ENCODE data around the gene TMED10. TPM values are rescaled to one million over a fixed set of nuclear protein-coding genes. Genes with fewer than 3 reads are reported as not detected.

TMED10 gene
- total RNA-seq, 1 donor from 2014 or later = 186 TPM

- Mint-ChIP-seq H3K27me3 (ENCODE audit: low read depth) (no peaks in the 10 kb centered on the region), H3K27ac (ENCODE audit: unreplicated experiment) (no peak overlapping the region), H3K9me3 (no peaks in the 10 kb centered on the region), H3K36me3 (ENCODE audit: low read depth) (no peaks in the 10 kb centered on the region), H3K4me3 (no peak overlapping the region), H3K4me1 (no peaks in the 10 kb centered on the region)
- TF ChIP-seq CTCF (conservative IDR thresholded peaks at IDR 0.05) = peak; percentile 86
- peak; percentile 61 for DNase-seq (ENCODE audit: low read depth, low spot score)
These were observed 87.6 kb downstream of the TMED10 start for GRCh38 chr14:75088566-75089373.

- no peak for DNase-seq (ENCODE audit: low read depth, low spot score)
- no peaks in the 10 kb centered on the region for H3K27me3 Mint-ChIP-seq (ENCODE audit: low read depth)
- H3K27ac Mint-ChIP-seq (ENCODE audit: unreplicated experiment) = no peak overlapping the region
- H3K4me1 Mint-ChIP-seq = no peaks in the 10 kb centered on the region
- no peaks in the 10 kb centered on the region for H3K36me3 Mint-ChIP-seq (ENCODE audit: low read depth)
- no peaks in the 10 kb centered on the region for H3K9me3 Mint-ChIP-seq
- no peak for TF ChIP-seq CTCF (conservative IDR thresholded peaks at IDR 0.05)
- no peak overlapping the region for H3K4me3 Mint-ChIP-seq
These were observed 88.3 kb downstream of the TMED10 start for GRCh38 chr14:75088153-75088552.

- Mint-ChIP-seq H3K4me3 (no peak overlapping the region), H3K27me3 (ENCODE audit: low read depth) (no peaks in the 10 kb centered on the region), H3K9me3 (no peaks in the 10 kb centered on the region), H3K4me1 (no peaks in the 10 kb centered on the region), H3K27ac (ENCODE audit: unreplicated experiment) (no peak overlapping the region), H3K36me3 (ENCODE audit: low read depth) (no peaks in the 10 kb centered on the region)
- DNase-seq (ENCODE audit: low read depth, low spot score) = no peak
- TF ChIP-seq CTCF (conservative IDR thresholded peaks at IDR 0.05) = no peak
These were observed 91.9 kb downstream of the TMED10 start for GRCh38 chr14:75084513-75084912.

- H3K27ac Mint-ChIP-seq (ENCODE audit: unreplicated experiment) = no peak overlapping the region
- no peak overlapping the region for H3K4me3 Mint-ChIP-seq
- no peaks in the 10 kb centered on the region for H3K27me3 Mint-ChIP-seq (ENCODE audit: low read depth)
- no peaks in the 10 kb centered on the region for H3K4me1 Mint-ChIP-seq
- no peak for TF ChIP-seq CTCF (conservative IDR thresholded peaks at IDR 0.05)
- DNase-seq (ENCODE audit: low read depth, low spot score) = no peak
- no peaks in the 10 kb centered on the region for H3K36me3 Mint-ChIP-seq (ENCODE audit: low read depth)
- H3K9me3 Mint-ChIP-seq = no peaks in the 10 kb centered on the region
These were observed 93.1 kb downstream of the TMED10 start for GRCh38 chr14:75083271-75083670.

GRCh38 chr14:75081660-75082229, 94.7 kb downstream of the TMED10 start:
- no peaks in the 10 kb centered on the region for H3K4me1 Mint-ChIP-seq
- H3K27ac Mint-ChIP-seq (ENCODE audit: unreplicated experiment) = no peak overlapping the region
- no peak overlapping the region for H3K4me3 Mint-ChIP-seq
- no peak for DNase-seq (ENCODE audit: low read depth, low spot score)
- no peaks in the 10 kb centered on the region for H3K36me3 Mint-ChIP-seq (ENCODE audit: low read depth)
- H3K27me3 Mint-ChIP-seq (ENCODE audit: low read depth) = no peaks in the 10 kb centered on the region
- no peak for TF ChIP-seq CTCF (conservative IDR thresholded peaks at IDR 0.05)
- no peaks in the 10 kb centered on the region for H3K9me3 Mint-ChIP-seq

Other genes starting within 250 kb of the TMED10 start
- 2.9 and 3.9 TPM in 2 replicates for gene PGF, start 221.0 kb downstream of the TMED10 start, total RNA-seq
- gene EIF2B2, start 173.7 kb downstream of the TMED10 start, total RNA-seq = 50.5 TPM in 2 replicates
- gene MLH3, start 125.1 kb downstream of the TMED10 start, total RNA-seq = 27.7 and 34.2 TPM in 2 replicates
- gene ACYP1, start 112.6 kb downstream of the TMED10 start, total RNA-seq = 35.9 and 37.1 TPM in 2 replicates
- gene ZC2HC1C, start 107.0 kb downstream of the TMED10 start, total RNA-seq = 1.3 and 1.9 TPM in 2 replicates
- gene NEK9, start 49.6 kb downstream of the TMED10 start, total RNA-seq = 109 and 113 TPM in 2 replicates
- 3.8 and 5.8 TPM in 2 replicates for gene FOS, start 102.2 kb upstream of the TMED10 start, total RNA-seq

All from neural crest cell (in vitro differentiated cells).